ENCODE results near the gene FAM200A. TPM values are rescaled to one million over a fixed set of nuclear protein-coding genes. Genes with fewer than 3 reads are reported as not detected.
A peak's percentile ranks its signal among the peaks of the same experiment; 100 is the strongest.

Gene FAM200A
- total and polyA plus RNA-seq, 2 donors from 2014 or later, result 6.8 to 6.9 TPM

DNA sequence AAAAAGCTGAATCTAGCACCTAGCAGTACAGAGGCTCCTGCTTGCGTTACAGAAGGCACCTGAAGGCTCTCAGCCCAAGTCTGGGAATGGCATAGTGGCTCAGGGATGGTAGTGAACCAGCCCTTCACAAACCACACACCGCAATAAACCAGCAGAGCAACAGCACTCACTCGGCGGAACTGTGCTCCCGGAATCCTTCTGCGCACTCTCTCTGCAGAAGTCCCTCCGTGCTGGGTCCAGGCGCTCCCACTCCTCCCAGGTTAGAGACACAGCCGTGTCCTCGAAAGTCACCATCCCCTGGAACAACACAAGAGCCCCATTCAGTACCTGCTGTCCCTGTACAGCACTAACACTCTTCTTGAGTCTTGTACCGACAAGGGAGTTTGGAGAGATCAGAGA, 53.4 kb downstream of the FAM200A start:
- intact Hi-C loops (cut with DNase I), result no loop called here
- FAIRE-seq (no peak), DNase-seq (no peak)
- H3K36me3 ChIP-seq (ENCODE audit: control insufficient read depth in 2 of 3, insufficient read depth in 3 of 3, low read length in 3 of 3), result peaks cover 7 to 11% (median 10%) of the 10 kb centered on the region in 3 donors
- no peak overlapping the region for H3K27ac ChIP-seq (ENCODE audit: low read depth in 2 of 2, low read length in 2 of 2)
- H3K4me1 ChIP-seq (ENCODE audit: control insufficient read depth in 2 of 3, insufficient read depth in 2 of 3, low read depth in 1 of 3, low read length in 3 of 3), result peaks cover 0 to 14% (median 8%) of the 10 kb centered on the region in 3 donors
- H3K27me3 ChIP-seq (ENCODE audit: control insufficient read depth, insufficient read depth, low read length), result no peaks in the 10 kb centered on the region
- peak overlapping the region in 2 of 3 donors; percentile 42 to 71 for H3K9ac ChIP-seq (ENCODE audit: low read length in 3 of 3)
- peak overlapping the region; percentile 57 to 82 (median 82) for H3K4me3 ChIP-seq (ENCODE audit: low read length in 3 of 3)
- TF ChIP-seq, protein P1, sequence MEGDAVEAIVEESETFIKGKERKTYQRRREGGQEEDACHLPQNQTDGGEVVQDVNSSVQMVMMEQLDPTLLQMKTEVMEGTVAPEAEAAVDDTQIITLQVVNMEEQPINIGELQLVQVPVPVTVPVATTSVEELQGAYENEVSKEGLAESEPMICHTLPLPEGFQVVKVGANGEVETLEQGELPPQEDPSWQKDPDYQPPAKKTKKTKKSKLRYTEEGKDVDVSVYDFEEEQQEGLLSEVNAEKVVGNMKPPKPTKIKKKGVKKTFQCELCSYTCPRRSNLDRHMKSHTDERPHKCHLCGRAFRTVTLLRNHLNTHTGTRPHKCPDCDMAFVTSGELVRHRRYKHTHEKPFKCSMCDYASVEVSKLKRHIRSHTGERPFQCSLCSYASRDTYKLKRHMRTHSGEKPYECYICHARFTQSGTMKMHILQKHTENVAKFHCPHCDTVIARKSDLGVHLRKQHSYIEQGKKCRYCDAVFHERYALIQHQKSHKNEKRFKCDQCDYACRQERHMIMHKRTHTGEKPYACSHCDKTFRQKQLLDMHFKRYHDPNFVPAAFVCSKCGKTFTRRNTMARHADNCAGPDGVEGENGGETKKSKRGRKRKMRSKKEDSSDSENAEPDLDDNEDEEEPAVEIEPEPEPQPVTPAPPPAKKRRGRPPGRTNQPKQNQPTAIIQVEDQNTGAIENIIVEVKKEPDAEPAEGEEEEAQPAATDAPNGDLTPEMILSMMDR (IDR thresholded peaks at IDR 0.05; ENCODE audit: borderline replicate concordance, extremely low read depth, insufficient read depth), result no peak
- H3K9me3 ChIP-seq (ENCODE audit: control insufficient read depth in 2 of 3, insufficient read depth in 1 of 3, low read length in 3 of 3), result peaks cover 0 to 9% (median under 1%) of the 10 kb centered on the region in 3 donors

DNA sequence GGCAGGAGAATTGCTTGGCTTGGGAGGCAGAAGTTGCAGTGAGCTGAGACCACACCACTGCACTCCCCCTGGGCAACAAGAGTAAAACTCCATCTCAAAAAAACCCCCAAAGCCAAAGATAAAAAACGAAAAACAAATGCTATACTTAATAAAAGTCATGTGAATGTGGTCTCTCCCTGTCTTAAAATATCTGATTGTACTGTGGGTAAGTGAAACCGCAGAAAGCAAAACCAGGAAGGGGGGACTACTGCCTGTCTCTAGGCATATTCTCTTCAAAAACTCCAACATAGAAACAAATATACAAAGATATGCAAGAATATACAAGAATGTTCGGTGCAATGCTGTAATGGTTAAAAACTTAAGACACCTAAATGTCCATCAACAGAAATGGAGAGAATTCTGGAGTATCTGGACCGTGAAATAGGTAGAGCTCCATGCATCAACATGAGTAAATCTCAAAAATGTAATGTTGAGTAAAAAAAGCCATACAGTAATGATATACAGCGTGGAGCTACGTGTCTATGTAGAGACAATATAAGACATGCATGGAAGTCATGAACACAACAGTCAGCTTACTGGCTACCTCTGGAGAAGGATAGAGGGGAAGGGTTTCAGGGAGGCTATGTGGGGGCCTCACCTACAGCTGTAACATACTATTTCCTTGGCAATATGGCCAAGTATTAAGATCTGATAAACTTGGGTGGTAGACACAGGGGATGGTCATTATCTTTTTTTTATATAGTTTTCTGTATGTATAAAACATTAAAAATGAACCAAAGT, 54.0 kb downstream of the FAM200A start:
- H3K27ac ChIP-seq (ENCODE audit: low read depth in 2 of 2, low read length in 2 of 2), result no peak overlapping the region
- H3K4me1 ChIP-seq (ENCODE audit: control insufficient read depth in 2 of 3, insufficient read depth in 2 of 3, low read depth in 1 of 3, low read length in 3 of 3), result peaks cover 0 to 14% (median 8%) of the 10 kb centered on the region in 3 donors
- H3K27me3 ChIP-seq (ENCODE audit: control insufficient read depth, insufficient read depth, low read length), result no peaks in the 10 kb centered on the region
- peak overlapping the region in 1 of 3 donors; percentile 71 for H3K9ac ChIP-seq (ENCODE audit: low read length in 3 of 3)
- H3K4me3 ChIP-seq (ENCODE audit: low read length in 3 of 3), result peak overlapping the region; percentile 57 to 82 (median 82)
- peaks cover 0 to 11% (median 2%) of the 10 kb centered on the region in 3 donors for H3K9me3 ChIP-seq (ENCODE audit: control insufficient read depth in 2 of 3, insufficient read depth in 1 of 3, low read length in 3 of 3)
- intact Hi-C loops (cut with DNase I), result no loop called here
- TF ChIP-seq, protein P1 (IDR thresholded peaks at IDR 0.05; ENCODE audit: borderline replicate concordance, extremely low read depth, insufficient read depth), result no peak
- no peak for DNase-seq
- peaks cover 8 to 14% (median 12%) of the 10 kb centered on the region in 3 donors for H3K36me3 ChIP-seq (ENCODE audit: control insufficient read depth in 2 of 3, insufficient read depth in 3 of 3, low read length in 3 of 3)
- no peak for FAIRE-seq

Other genes starting within 250 kb of the FAM200A start
- gene ARPC1A, start 226.2 kb downstream of the FAM200A start, total RNA-seq, result 119 TPM
- 117 TPM for gene ARPC1A, start 226.2 kb downstream of the FAM200A start, polyA plus RNA-seq (ENCODE audit: insufficient read depth, low read depth, low replicate concordance)
- gene ARPC1B, start 177.4 kb downstream of the FAM200A start, total RNA-seq, result 216 TPM
- 74.1 TPM for gene ARPC1B, start 177.4 kb downstream of the FAM200A start, polyA plus RNA-seq (ENCODE audit: insufficient read depth, low read depth, low replicate concordance)
- gene PDAP1, start 143.5 kb downstream of the FAM200A start, total RNA-seq, result 84.7 TPM
- gene PDAP1, start 143.5 kb downstream of the FAM200A start, polyA plus RNA-seq (ENCODE audit: insufficient read depth, low read depth, low replicate concordance), result 119 TPM
- 79.0 TPM for gene BUD31, start 143.1 kb downstream of the FAM200A start, total RNA-seq
- gene BUD31, start 143.1 kb downstream of the FAM200A start, polyA plus RNA-seq (ENCODE audit: insufficient read depth, low read depth, low replicate concordance), result 141 TPM
- gene PTCD1, start 113.3 kb downstream of the FAM200A start, total RNA-seq, result 5.4 TPM
- gene PTCD1, start 113.3 kb downstream of the FAM200A start, polyA plus RNA-seq (ENCODE audit: insufficient read depth, low read depth, low replicate concordance), result 2.9 TPM
- gene CPSF4, start 113.2 kb downstream of the FAM200A start, total RNA-seq, result 28.9 TPM
- 24.2 TPM for gene CPSF4, start 113.2 kb downstream of the FAM200A start, polyA plus RNA-seq (ENCODE audit: insufficient read depth, low read depth, low replicate concordance)
- gene ATP5MF, start 85.9 kb downstream of the FAM200A start, total RNA-seq, result 225 TPM
- gene ATP5MF, start 85.9 kb downstream of the FAM200A start, polyA plus RNA-seq (ENCODE audit: insufficient read depth, low read depth, low replicate concordance), result 1,292 TPM
- 14.8 TPM for gene ZNF789, start 79.2 kb downstream of the FAM200A start, total RNA-seq
- gene ZNF789, start 79.2 kb downstream of the FAM200A start, polyA plus RNA-seq (ENCODE audit: insufficient read depth, low read depth, low replicate concordance), result 10.6 TPM
- 33.6 TPM for gene ZNF394, start 51.8 kb downstream of the FAM200A start, total RNA-seq
- 15.7 TPM for gene ZNF394, start 51.8 kb downstream of the FAM200A start, polyA plus RNA-seq (ENCODE audit: insufficient read depth, low read depth, low replicate concordance)
- 9.1 TPM for gene ZKSCAN5, start 47.5 kb downstream of the FAM200A start, total RNA-seq
- 4.6 TPM for gene ZKSCAN5, start 47.5 kb downstream of the FAM200A start, polyA plus RNA-seq (ENCODE audit: insufficient read depth, low read depth, low replicate concordance)
- gene ZNF655, start 6.5 kb upstream of the FAM200A start, total RNA-seq, result 66.8 TPM
- 30.4 TPM for gene ZNF655, start 6.5 kb upstream of the FAM200A start, polyA plus RNA-seq (ENCODE audit: insufficient read depth, low read depth, low replicate concordance)
- 2.6 TPM for gene TMEM225B, start 46.2 kb upstream of the FAM200A start, total RNA-seq
- 1.6 TPM for gene TMEM225B, start 46.2 kb upstream of the FAM200A start, polyA plus RNA-seq (ENCODE audit: insufficient read depth, low read depth, low replicate concordance)
- gene ZSCAN25, start 64.8 kb upstream of the FAM200A start, total RNA-seq, result 20.4 TPM
- gene ZSCAN25, start 64.8 kb upstream of the FAM200A start, polyA plus RNA-seq (ENCODE audit: insufficient read depth, low read depth, low replicate concordance), result 4.7 TPM
- 13.5 TPM for gene CYP3A5, start 127.9 kb upstream of the FAM200A start, total RNA-seq
- 7.6 TPM for gene CYP3A5, start 127.9 kb upstream of the FAM200A start, polyA plus RNA-seq (ENCODE audit: insufficient read depth, low read depth, low replicate concordance)
- not detected for gene CYP3A7, start 183.1 kb upstream of the FAM200A start, total RNA-seq
- gene CYP3A7, start 183.1 kb upstream of the FAM200A start, polyA plus RNA-seq (ENCODE audit: insufficient read depth, low read depth, low replicate concordance), result 0.69 TPM
- not detected for gene CYP3A4, start 232.1 kb upstream of the FAM200A start, total RNA-seq
- gene CYP3A4, start 232.1 kb upstream of the FAM200A start, polyA plus RNA-seq (ENCODE audit: insufficient read depth, low read depth, low replicate concordance), result 0.37 TPM

Measured in kidney (tissue), 14 donors.